ENCODE measurements around the gene PLA2G4B. TPM values are rescaled to one million over a fixed set of nuclear protein-coding genes. Genes with fewer than 3 reads are reported as not detected.

The PLA2G4B gene
- total and polyA plus RNA-seq, 2 of the 8 experiments (the other 6 are each of a cell fraction or from before 2014, with no cell fraction given), result 4.2 to 9.2 TPM

DNA sequence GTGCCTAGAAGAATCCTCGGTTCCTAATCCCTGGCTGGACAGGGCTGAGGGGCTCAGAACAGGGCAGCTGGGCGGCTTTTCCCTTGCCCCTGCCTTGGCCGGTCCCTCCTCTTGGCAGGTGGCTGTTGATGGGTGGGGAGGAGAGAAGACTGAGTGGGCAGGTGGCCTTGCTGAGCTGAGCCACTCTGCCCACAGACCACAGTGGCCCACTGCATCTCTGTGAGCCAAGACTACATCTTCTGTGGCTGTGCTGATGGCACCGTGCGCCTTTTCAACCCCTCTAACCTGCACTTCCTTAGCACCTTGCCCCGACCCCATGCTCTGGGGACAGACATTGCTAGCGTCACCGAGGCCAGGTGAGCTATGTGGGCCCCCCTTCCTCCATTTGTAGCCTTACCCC, 25.2 kb upstream of the PLA2G4B start:
- Histone ChIP-seq H3K9ac (replicated peaks in 1 of 4; ENCODE audit: extremely low read depth in 1 of 4, low read depth in 3 of 4, low read length in 3 of 4) (no peak overlapping the region), H3K23ac (ENCODE audit: insufficient read length) (no peak overlapping the region), H3K4ac (replicated peaks; ENCODE audit: insufficient read length, low read depth, low read length) (no peak overlapping the region), H2BK5ac (ENCODE audit: low read depth, low read length) (no peak overlapping the region), H3K79me1 (ENCODE audit: low read depth, low read length) (no peaks in the 10 kb centered on the region), H3K4me2 (ENCODE audit: insufficient read depth in 1 of 2, low read depth in 2 of 2, low read length in 2 of 2) (no peak overlapping the region), H3K36me3 (ENCODE audit: control insufficient read depth in 2 of 4, insufficient read depth in 4 of 4, low read length in 3 of 4) (peaks cover 0 to 3% (median 1%) of the 10 kb centered on the region in 4 experiments; a peak in 5 of 8 replicates), H2BK12ac (ENCODE audit: low read depth, low read length) (no peak overlapping the region), H2AFZ (ENCODE audit: low read length) (no peak overlapping the region), H3K23me2 (ENCODE audit: low read depth, low read length) (no peaks in the 10 kb centered on the region), H4K8ac (ENCODE audit: extremely low read depth, insufficient read depth, low read length) (no peak overlapping the region), H2AK5ac (ENCODE audit: low read depth, low read length) (no peak overlapping the region), H3K56ac (replicated peaks; ENCODE audit: insufficient read length, low read depth, low read length) (no peak overlapping the region), H4K91ac (replicated peaks; ENCODE audit: insufficient read length, low read length) (no peak overlapping the region), H2BK120ac (replicated peaks; ENCODE audit: low read depth, low read length) (no peak overlapping the region), H2BK20ac (ENCODE audit: low read length) (no peak overlapping the region), H3K27me3 (replicated peaks in 1 of 4; ENCODE audit: control insufficient read depth in 3 of 4, extremely low read depth in 1 of 4, insufficient read depth in 3 of 4, low read length in 3 of 4) (no peaks in the 10 kb centered on the region), H3K9me3 (ENCODE audit: insufficient read depth in 2 of 2, low read depth in 1 of 2, low read length in 1 of 2) (no peaks in the 10 kb centered on the region), H4K5ac (ENCODE audit: insufficient read length, low read depth, low read length) (no peak overlapping the region), H3K27ac (ENCODE audit: low read depth, low read length) (no peak overlapping the region), H3K4me1 (replicated peaks in 1 of 4; ENCODE audit: control insufficient read depth in 3 of 4, insufficient read depth in 4 of 4, low read length in 3 of 4) (no peaks in the 10 kb centered on the region; a peak in 2 of 7 replicates), H4K20me1 (replicated peaks in 1 of 2; ENCODE audit: control insufficient read depth in 1 of 2, insufficient read depth in 2 of 2, low read length in 2 of 2) (peaks cover 0 to 1% of the 10 kb centered on the region in 2 experiments), H3K14ac (ENCODE audit: insufficient read length) (no peak overlapping the region), H3K4me3 (ENCODE audit: extremely low read depth in 1 of 4, insufficient read depth in 2 of 4, low read depth in 3 of 4, low read length in 4 of 4) (no peak overlapping the region), H2BK15ac (ENCODE audit: low read length) (no peak overlapping the region), H3K79me2 (ENCODE audit: control insufficient read depth in 1 of 2, insufficient read depth in 2 of 2, low read length in 2 of 2) (no peaks in the 10 kb centered on the region), H3K18ac (ENCODE audit: extremely low read depth, low read length) (no peak overlapping the region)
- TF ChIP-seq SP2 (IDR thresholded peaks at IDR 0.05; ENCODE audit: low read length) (no peak), ASH2L (IDR thresholded peaks at IDR 0.05; ENCODE audit: low read length) (no peak), RXRA (IDR thresholded peaks at IDR 0.05; ENCODE audit: insufficient read depth, low read depth, low read length) (no peak), POU5F1 (IDR thresholded peaks at IDR 0.05; ENCODE audit: low read depth, low read length) (no peak), TAF7 (optimal IDR thresholded peaks at IDR 0.05; ENCODE audit: borderline replicate concordance, low read depth, low read length) (no peak), CEBPB (IDR thresholded peaks at IDR 0.05; ENCODE audit: low read depth, low read length) (no peak), HDAC6 (IDR thresholded peaks at IDR 0.05; ENCODE audit: low read depth, low read length) (no peak), SIX5 (IDR thresholded peaks at IDR 0.05; ENCODE audit: low read depth, low read length) (no peak)
- TF ChIP-seq, protein P1, sequence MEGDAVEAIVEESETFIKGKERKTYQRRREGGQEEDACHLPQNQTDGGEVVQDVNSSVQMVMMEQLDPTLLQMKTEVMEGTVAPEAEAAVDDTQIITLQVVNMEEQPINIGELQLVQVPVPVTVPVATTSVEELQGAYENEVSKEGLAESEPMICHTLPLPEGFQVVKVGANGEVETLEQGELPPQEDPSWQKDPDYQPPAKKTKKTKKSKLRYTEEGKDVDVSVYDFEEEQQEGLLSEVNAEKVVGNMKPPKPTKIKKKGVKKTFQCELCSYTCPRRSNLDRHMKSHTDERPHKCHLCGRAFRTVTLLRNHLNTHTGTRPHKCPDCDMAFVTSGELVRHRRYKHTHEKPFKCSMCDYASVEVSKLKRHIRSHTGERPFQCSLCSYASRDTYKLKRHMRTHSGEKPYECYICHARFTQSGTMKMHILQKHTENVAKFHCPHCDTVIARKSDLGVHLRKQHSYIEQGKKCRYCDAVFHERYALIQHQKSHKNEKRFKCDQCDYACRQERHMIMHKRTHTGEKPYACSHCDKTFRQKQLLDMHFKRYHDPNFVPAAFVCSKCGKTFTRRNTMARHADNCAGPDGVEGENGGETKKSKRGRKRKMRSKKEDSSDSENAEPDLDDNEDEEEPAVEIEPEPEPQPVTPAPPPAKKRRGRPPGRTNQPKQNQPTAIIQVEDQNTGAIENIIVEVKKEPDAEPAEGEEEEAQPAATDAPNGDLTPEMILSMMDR (IDR thresholded peaks at IDR 0.05; ENCODE audit: control extremely low read depth in 1 of 3, insufficient read depth in 1 of 3, low read depth in 1 of 3, low read length in 3 of 3), result no peak
- FAIRE-seq (no peak), DNase-seq (ENCODE audit: low read depth in 1 of 2, low spot score in 2 of 2) (no peak)
- ChIA-PET CTCF (ENCODE audit: partially characterized antibody) (interaction anchor here (0.5 to 13.7 kb wide), 18 partner anchors 8 to 1786 kb away, joined by 3 to 283 read pairs (median 4); partner anchors contain the start of gene MAPKBP1), POLR2A (ENCODE audit: partially characterized antibody) (interaction anchor here (4.2 kb wide), 1 partner anchor 40 kb away, joined by 23 read pairs; the partner anchor contains the start of gene MAPKBP1)
- WGBS, 2 experiments (ENCODE audit: extremely low coverage in 1 of 2, insufficient coverage in 1 of 2, insufficient read length in 1 of 2, insufficient replicate concordance in 2 of 2, low coverage in 1 of 2, low lambda C conversion rate in 2 of 2, missing lambda C conversion rate in 1 of 2), result 92% methylated on average over 8 of the region's 8 CpGs; no CpG with 5 or more reads in 1 of the 2 experiments
